WTC11 (cell line): ENCODE results near the gene ACP5.

Experiments used
- FOXP4 ChIP-seq: sonication (generic); formaldehyde crosslinking; IDR thresholded peaks from 2 replicates; pipeline ENCODE4 v1.8.0; 2022; ENCODE audit warnings: mild to moderate bottlenecking, missing genetic modification reagents
- NFE2L1 ChIP-seq: sonication (generic); formaldehyde crosslinking; IDR thresholded peaks from 2 replicates; pipeline ENCODE4 v1.8.1; 2023; ENCODE audit warnings: missing genetic modification reagents
- SOX15 ChIP-seq: fragments of 250-450 bp; sonication (Bioruptor Pico); IDR thresholded peaks from 2 replicates; pipeline ENCODE4 v1.9.0; 2021; ENCODE audit warnings: mild to moderate bottlenecking
- TEAD4 ChIP-seq: sonication (generic); formaldehyde crosslinking; IDR thresholded peaks from 2 replicates; pipeline ENCODE4 v1.8.0; 2022; ENCODE audit warnings: mild to moderate bottlenecking, missing genetic modification reagents
- USF2 ChIP-seq: sonication (generic); formaldehyde crosslinking; IDR thresholded peaks from 2 replicates; pipeline ENCODE4 v1.8.1; 2023; ENCODE audit warnings: mild to moderate bottlenecking, missing genetic modification reagents, moderate library complexity
- TF ChIP-seq, protein P1 (sequence below): fragments of 250-450 bp; sonication (Bioruptor Pico); IDR thresholded peaks from 2 replicates; pipeline ENCODE4 v1.9.0; 2021; ENCODE audit warnings: mild to moderate bottlenecking

- TF ChIP-seq, protein P1, sequence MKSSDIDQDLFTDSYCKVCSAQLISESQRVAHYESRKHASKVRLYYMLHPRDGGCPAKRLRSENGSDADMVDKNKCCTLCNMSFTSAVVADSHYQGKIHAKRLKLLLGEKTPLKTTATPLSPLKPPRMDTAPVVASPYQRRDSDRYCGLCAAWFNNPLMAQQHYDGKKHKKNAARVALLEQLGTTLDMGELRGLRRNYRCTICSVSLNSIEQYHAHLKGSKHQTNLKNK: no peak
- TF ChIP-seq USF2 (CRISPR knock-in tag) (no peak), SOX15 (CRISPR knock-in tag) (no peak), TEAD4 (CRISPR knock-in tag) (no peak), NFE2L1 (CRISPR knock-in tag) (no peak), FOXP4 (CRISPR knock-in tag) (no peak)
These were observed 7.4 kb downstream of the ACP5 start for GRCh38 chr19:11570039-11570462.
